Measurements from ENCODE around the gene SLC18A2. TPM values are rescaled to one million over a fixed set of nuclear protein-coding genes. Genes with fewer than 3 reads are reported as not detected.

SLC18A2 gene
- total RNA-seq, 1 donor from 2014 or later: 12.0 TPM

DNA sequence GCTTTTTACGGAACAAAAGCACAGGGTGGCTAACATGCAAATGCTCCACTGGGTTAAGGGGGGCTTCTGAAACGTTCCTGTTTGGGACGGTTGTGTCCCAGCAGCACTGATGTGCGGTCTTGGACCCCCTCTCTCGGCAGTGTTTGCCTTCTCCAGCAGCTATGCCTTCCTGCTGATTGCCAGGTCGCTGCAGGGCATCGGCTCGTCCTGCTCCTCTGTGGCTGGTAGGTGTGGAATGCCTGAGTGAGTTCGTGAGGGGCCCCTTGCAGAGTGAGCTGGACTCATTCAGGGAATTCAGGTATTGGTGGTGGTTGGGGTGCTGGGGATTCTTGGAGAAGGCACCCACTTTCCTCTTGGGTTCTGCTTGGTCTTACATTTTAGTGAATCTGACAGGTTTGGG is 13.0 kb downstream of the SLC18A2 start:
- Mint-ChIP-seq H3K4me1 (ENCODE audit: low read depth, unreplicated experiment) (peaks cover 37% of the 10 kb centered on the region), H3K36me3 (ENCODE audit: unreplicated experiment) (no peaks in the 10 kb centered on the region), H3K9me3 (ENCODE audit: unreplicated experiment) (peaks cover 11% of the 10 kb centered on the region), H3K27me3 (ENCODE audit: unreplicated experiment) (peaks cover 9% of the 10 kb centered on the region), H3K4me3 (ENCODE audit: unreplicated experiment) (no peak overlapping the region), H3K27ac (ENCODE audit: unreplicated experiment) (no peak overlapping the region)
- DNase-seq: no peak
- TF ChIP-seq, protein P1, sequence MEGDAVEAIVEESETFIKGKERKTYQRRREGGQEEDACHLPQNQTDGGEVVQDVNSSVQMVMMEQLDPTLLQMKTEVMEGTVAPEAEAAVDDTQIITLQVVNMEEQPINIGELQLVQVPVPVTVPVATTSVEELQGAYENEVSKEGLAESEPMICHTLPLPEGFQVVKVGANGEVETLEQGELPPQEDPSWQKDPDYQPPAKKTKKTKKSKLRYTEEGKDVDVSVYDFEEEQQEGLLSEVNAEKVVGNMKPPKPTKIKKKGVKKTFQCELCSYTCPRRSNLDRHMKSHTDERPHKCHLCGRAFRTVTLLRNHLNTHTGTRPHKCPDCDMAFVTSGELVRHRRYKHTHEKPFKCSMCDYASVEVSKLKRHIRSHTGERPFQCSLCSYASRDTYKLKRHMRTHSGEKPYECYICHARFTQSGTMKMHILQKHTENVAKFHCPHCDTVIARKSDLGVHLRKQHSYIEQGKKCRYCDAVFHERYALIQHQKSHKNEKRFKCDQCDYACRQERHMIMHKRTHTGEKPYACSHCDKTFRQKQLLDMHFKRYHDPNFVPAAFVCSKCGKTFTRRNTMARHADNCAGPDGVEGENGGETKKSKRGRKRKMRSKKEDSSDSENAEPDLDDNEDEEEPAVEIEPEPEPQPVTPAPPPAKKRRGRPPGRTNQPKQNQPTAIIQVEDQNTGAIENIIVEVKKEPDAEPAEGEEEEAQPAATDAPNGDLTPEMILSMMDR (IDR thresholded peaks at IDR 0.05; ENCODE audit: partially characterized antibody, unreplicated experiment): no peak

DNA sequence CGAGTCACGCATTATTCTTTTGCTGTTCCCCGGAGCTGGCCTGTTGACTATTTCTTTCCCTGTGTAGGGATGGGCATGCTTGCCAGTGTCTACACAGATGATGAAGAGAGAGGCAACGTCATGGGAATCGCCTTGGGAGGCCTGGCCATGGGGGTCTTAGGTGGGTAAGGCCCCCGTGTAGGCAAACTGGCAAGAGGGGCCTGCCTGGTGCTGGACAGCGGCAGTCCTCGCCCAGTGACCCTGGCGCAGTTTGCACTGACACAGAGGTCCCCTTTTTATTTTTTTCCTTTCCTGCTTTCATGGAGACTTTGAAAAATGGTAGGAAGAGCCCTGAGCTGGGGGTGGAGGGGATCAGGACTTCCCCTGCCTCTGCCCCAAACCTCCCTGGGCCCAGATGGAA is 13.4 kb downstream of the SLC18A2 start:
- H3K27me3 Mint-ChIP-seq (ENCODE audit: unreplicated experiment): peaks cover 9% of the 10 kb centered on the region
- H3K36me3 Mint-ChIP-seq (ENCODE audit: unreplicated experiment): no peaks in the 10 kb centered on the region
- no peak for DNase-seq
- TF ChIP-seq, protein P1 (IDR thresholded peaks at IDR 0.05; ENCODE audit: partially characterized antibody, unreplicated experiment): no peak
- H3K27ac Mint-ChIP-seq (ENCODE audit: unreplicated experiment): no peak overlapping the region
- peaks cover 10% of the 10 kb centered on the region for H3K9me3 Mint-ChIP-seq (ENCODE audit: unreplicated experiment)
- H3K4me3 Mint-ChIP-seq (ENCODE audit: unreplicated experiment): no peak overlapping the region
- H3K4me1 Mint-ChIP-seq (ENCODE audit: low read depth, unreplicated experiment): peaks cover 38% of the 10 kb centered on the region

DNA sequence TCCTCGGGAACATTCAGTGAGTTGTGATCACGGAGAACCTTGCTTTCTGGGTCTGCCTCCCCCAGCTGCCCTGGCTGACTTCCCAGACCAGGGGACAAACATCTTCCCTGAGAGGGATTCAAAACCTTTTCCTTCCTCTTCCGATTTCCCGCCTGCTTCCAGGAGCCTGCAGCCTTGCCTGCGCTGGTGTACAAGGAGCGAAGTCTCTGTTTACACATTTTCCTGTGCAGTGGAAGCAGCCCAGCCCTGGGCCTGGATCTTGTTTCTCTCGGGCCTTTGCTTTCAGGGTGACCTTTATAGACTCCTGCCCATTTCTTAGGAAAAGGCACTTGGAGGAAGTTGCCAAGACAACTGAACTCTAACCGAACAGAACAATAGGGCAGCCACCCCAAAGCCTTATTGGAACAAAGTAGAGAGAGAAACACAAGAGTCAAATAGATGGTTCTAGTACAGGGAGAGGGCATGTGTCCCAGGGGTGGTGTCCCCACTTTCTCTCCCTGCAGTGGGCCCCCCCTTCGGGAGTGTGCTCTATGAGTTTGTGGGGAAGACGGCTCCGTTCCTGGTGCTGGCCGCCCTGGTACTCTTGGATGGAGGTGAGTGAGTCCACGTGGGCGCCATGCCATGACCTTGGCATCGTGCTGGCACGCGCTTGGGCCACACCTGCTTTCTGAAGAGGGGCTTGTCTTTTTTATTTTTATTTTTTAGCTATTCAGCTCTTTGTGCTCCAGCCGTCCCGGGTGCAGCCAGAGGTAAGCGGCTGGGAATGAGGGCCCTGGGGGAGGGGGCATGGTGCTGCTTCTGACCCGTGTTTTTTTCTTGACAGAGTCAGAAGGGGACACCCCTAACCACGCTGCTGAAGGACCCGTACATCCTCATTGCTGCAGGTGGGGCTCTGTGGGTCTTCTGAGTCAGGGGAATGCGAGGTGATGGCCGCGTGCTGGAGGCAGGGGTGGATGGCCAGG is 14.1 kb downstream of the SLC18A2 start:
- TF ChIP-seq, protein P1 (IDR thresholded peaks at IDR 0.05; ENCODE audit: partially characterized antibody, unreplicated experiment): no peak
- no peak for DNase-seq
- H3K4me1 Mint-ChIP-seq (ENCODE audit: low read depth, unreplicated experiment): peaks cover 45% of the 10 kb centered on the region
- H3K27me3 Mint-ChIP-seq (ENCODE audit: unreplicated experiment): peaks cover 9% of the 10 kb centered on the region
- H3K36me3 Mint-ChIP-seq (ENCODE audit: unreplicated experiment): no peaks in the 10 kb centered on the region
- peaks cover 10% of the 10 kb centered on the region for H3K9me3 Mint-ChIP-seq (ENCODE audit: unreplicated experiment)
- no peak overlapping the region for H3K27ac Mint-ChIP-seq (ENCODE audit: unreplicated experiment)
- no peak overlapping the region for H3K4me3 Mint-ChIP-seq (ENCODE audit: unreplicated experiment)

DNA sequence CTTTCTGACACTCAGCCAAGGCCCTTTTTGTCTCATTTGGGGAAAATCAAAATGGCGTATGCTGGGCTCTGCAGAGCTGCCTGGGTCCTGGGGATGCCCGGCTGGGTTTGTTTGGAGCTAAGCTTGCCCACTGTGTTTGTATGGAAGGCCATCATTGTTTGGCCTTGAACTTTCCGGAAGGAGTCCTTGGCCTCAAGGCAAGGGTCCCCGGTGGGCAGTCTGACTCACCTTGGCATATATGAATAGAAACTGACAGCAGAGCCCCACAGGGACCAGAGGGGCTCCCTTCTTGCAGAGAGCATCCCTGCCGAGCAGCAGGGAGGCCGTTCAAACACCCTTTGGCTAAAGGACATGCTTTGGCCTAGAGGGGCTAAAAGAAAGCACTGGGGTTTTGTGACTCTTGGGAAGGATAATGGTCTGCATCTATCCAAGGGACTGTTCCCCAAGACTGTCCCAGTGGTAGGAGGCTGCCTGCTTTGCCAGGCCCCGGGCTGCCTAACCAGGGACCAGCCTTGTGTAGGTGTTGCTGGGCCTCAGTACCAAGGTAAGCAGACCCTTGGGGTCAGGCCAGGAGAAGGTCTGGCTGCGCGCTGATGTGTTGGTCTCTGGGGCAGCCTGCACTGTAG is 15.0 kb downstream of the SLC18A2 start:
- no peaks in the 10 kb centered on the region for H3K36me3 Mint-ChIP-seq (ENCODE audit: unreplicated experiment)

More for the DNA sequence above, 15.0 kb downstream of the SLC18A2 start:
- TF ChIP-seq, protein P1 (IDR thresholded peaks at IDR 0.05; ENCODE audit: partially characterized antibody, unreplicated experiment): no peak
- H3K27ac Mint-ChIP-seq (ENCODE audit: unreplicated experiment): no peak overlapping the region
- peaks cover 9% of the 10 kb centered on the region for H3K27me3 Mint-ChIP-seq (ENCODE audit: unreplicated experiment)
- peaks cover 49% of the 10 kb centered on the region for H3K4me1 Mint-ChIP-seq (ENCODE audit: low read depth, unreplicated experiment)
- peaks cover 10% of the 10 kb centered on the region for H3K9me3 Mint-ChIP-seq (ENCODE audit: unreplicated experiment)
- no peak for DNase-seq
- no peak overlapping the region for H3K4me3 Mint-ChIP-seq (ENCODE audit: unreplicated experiment)
